KOPT-K1 (cell line): ENCODE measurements around the gene LRRIQ4.

Source experiments
- H3K27ac ChIP-seq: fragments of 200-600 bp; sonication (generic); 2 replicates; pipeline ENCODE4 v1.5.1; 2016; ENCODE audit warnings: antibody characterized with exemption, mild to moderate bottlenecking, low read depth, low read length; ENCODE audit not compliant: poor library complexity, severe bottlenecking
- H3K36me3 ChIP-seq: fragments of 200-600 bp; sonication (generic); 2 replicates; pipeline ENCODE4 v1.5.1; 2017; ENCODE audit warnings: antibody characterized with exemption, mild to moderate bottlenecking, low read length, moderate library complexity; ENCODE audit not compliant: insufficient read depth
- H3K9me3 ChIP-seq: fragments of 200-600 bp; sonication (generic); 2 replicates; pipeline ENCODE4 v1.5.1; 2017; ENCODE audit warnings: antibody characterized with exemption, low read length, mild to moderate bottlenecking; ENCODE audit not compliant: insufficient read depth, poor library complexity, severe bottlenecking

The LRRIQ4 gene

DNA sequence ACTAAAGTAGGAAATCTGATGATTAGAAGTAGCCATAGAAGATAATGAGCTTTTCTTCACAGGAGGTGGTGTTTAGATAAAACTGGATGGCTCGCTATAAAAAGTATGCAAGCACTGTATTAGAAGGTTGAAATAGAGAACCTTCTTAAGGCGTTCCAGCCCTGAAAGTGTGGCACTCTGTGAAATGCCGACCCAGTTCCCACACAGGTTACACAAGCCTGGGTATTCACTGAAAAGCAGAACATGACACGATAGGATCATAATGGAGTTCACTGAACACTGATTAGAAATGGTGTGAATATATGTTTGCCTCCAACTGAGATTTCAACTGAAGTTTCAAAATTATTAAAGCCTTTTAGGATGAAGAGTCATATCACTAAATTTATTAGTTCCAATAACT, 15.0 kb downstream of the LRRIQ4 start:
- H3K27ac ChIP-seq: no peak overlapping the region
- no peaks in the 10 kb centered on the region for H3K36me3 ChIP-seq
- no peaks in the 10 kb centered on the region for H3K9me3 ChIP-seq

DNA sequence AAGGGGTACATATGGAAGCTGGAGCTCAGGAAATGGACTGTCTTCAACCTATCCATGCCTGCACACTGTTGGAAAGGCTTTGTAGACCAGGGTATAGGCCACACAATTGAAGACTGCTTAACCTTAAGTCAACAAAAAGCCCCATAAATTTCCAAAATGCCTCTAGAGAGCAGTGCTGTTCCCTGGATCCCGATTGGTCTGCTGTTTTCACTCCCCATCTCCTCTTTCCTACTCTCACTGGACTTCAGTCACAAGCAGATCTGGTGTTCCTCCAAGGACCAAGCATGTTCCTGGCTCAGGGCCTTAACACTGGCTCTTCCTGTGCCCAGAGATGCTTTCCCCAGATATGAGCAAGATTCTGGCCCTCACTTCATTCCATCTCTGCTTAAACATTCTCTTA, 22.9 kb downstream of the LRRIQ4 start:
- Histone ChIP-seq H3K27ac (no peak overlapping the region), H3K9me3 (no peaks in the 10 kb centered on the region)

DNA sequence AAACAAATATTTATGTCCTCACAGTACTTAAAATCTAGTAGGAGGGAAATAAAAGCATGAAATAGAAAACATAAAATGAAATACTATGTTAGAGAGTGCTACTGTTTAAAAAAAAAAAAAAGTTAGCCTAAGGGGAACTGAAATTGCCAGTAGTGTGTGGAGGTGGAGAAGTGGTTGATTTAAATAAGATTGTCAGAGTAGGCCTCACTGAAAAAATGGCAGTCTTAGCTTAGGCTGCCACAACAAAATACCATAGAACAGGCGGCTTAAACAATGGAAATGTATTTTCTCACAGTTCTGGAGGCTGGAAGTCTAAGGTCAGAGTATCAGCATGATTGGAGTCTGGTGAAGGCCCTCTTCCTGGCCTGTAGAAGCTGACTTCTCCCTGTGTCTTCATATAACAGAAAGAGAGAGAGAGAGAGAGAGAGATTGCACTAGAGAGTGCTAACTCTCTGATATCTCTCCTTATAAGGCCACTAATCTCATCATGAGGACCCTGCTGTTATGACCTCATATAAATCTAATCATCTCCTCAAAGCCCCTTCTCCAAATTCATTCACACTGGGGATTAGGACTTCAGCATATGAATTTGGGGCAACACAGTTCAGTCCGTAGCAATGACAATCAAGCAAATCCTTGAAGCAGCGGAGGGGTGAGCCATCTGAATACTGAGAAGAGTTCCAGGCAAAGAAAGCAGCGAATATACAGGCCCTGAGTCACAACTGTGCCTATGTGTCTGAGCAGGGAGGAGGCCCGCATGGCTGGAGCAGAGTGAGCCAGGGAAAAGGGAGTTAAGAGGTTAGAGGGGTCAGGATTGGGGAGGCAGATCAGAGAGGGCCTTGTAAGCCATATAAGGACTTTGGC, 23.6 kb downstream of the LRRIQ4 start:
- Histone ChIP-seq H3K36me3 (no peaks in the 10 kb centered on the region), H3K27ac (no peak overlapping the region), H3K9me3 (no peaks in the 10 kb centered on the region)

More for the DNA sequence above, 22.9 kb downstream of the LRRIQ4 start:
- no peaks in the 10 kb centered on the region for H3K36me3 ChIP-seq

DNA sequence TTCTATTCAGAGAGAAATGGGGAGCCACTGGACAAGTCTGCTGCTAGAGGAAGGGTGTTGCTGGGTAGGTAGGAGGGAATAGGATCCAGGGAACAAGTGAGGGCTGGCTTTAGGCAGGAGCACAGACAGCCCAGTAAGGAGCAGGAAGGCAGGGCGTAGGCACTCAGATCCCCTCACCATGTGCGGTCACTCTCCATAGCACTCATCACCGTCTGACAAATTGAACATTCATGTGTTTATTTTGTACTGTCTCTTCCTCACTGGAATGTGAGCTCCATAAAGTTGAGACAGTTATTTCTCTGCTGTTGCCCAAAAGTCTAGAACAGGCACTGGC, 24.2 kb downstream of the LRRIQ4 start:
- H3K27ac ChIP-seq: no peak overlapping the region
- no peaks in the 10 kb centered on the region for H3K36me3 ChIP-seq
- no peaks in the 10 kb centered on the region for H3K9me3 ChIP-seq

DNA sequence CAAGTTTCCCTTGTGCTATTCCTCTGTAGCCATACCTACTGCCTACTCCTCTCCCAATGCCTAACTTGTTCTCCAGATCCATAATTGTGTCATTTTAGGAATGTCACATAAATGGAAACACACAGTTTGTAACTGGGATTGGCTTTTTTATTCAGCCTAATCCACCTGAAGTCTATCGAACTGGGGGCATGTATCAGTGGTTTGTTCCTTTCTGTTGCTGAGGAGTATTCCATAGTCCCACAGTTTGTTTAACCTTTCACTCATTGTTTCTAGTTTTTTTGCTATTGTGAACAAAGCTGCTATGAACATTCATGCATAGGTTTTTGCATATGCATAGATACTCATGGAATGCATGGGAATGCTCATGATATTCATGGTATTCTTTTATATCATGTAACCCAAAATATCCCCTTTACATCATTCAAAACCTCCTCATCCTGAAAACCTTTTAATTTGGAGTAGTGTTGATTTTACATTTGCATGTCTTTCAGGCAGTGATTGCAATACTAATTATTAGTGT, 25.9 kb downstream of the LRRIQ4 start:
- no peak overlapping the region for H3K27ac ChIP-seq
- H3K36me3 ChIP-seq: no peaks in the 10 kb centered on the region
- no peaks in the 10 kb centered on the region for H3K9me3 ChIP-seq

DNA sequence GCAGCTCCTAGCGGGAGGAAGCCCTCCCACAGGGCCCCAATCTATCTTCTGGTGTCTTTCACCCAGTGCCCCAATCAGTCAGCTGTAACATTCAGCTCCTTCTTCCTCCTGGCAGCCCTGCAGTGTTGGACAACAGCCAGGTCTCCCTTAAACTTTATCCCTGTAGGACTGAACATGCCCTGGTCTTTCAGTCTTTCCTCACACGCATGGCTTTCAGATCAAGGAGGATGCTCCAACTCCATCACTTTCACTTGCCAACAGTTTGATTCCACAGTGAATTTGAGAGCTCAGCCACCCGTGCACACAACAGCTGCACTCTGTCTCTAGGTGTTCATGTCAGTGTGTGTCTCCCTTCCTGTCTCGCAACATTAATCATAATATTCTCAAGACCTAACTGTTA, 28.5 kb downstream of the LRRIQ4 start:
- Histone ChIP-seq H3K36me3 (no peaks in the 10 kb centered on the region), H3K9me3 (no peaks in the 10 kb centered on the region), H3K27ac (no peak overlapping the region)

DNA sequence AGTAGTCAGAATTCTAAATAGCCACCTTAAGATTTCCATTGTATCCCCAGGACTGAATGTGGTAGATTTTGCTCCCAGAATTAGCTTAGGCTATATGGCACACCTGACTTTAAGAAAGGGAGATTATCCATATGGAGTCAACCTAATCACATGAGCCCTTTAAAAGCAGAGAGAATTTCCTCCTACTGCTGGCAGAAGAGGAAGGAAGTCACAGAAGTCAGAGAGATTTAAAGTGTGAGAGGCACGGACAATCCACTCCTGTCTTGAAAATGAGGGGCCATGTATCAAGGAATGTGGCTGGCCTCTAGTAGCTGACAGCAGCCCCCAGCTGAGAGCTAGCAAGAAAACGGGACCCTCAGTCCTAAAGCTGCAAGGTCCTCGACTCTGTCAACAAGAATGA, 30.3 kb downstream of the LRRIQ4 start:
- H3K27ac ChIP-seq: no peak overlapping the region
- H3K9me3 ChIP-seq: no peaks in the 10 kb centered on the region
- no peaks in the 10 kb centered on the region for H3K36me3 ChIP-seq

DNA sequence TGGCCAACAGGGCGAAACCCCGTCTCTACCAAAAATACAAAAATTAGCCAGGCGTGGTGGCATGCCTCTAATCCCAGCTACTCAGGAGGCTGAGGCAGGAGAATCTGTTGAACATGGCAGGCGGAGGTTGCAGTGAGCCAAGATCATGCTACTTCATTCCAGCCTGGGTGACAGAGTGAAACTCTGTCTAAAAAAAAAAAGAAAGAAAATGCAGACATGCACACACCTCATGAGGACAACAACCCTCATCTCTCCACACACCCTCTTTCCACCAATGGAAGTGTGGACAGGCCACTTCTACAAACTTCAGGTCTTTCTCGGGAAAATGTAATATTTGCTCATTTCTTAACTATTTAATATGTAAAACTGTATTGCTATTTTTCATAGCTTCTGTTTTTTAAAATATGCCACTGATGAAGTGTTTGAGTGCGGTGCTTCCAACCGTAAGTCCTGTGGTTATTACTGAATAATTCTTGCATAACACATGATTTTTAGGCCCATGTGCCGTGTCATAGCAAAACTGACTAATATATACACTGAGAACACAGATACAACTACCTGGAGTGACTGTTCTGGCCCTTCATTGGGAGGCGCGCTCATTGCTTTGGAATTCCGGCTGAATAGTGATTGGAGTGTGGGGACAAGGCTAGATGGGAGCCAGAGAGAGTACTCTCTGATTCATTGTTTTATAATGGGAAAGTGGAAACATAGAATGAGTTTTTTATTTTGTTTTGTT, 34.0 kb downstream of the LRRIQ4 start:
- Histone ChIP-seq H3K36me3 (no peaks in the 10 kb centered on the region), H3K27ac (no peak overlapping the region), H3K9me3 (no peaks in the 10 kb centered on the region)

DNA sequence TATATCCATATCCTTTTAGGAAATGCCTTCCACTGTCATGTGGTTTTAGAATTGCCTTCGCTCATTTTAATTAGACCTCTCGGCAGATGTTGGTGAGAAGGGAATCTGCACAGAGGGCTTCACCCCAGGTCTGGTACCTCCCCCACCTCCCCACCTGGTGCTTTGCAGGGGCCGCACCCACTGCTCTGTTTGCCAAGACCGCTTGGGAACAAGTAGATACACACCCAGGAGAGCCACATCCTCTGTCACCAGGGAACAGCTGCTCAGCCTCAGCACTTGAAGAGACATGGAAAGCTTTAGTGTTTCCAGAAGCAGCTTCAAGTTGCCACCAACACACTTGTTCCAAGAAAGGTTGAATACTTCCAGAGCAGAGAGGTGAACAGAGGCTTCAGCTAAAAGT, 35.2 kb downstream of the LRRIQ4 start:
- Histone ChIP-seq H3K9me3 (no peaks in the 10 kb centered on the region), H3K36me3 (no peaks in the 10 kb centered on the region), H3K27ac (no peak overlapping the region)

DNA sequence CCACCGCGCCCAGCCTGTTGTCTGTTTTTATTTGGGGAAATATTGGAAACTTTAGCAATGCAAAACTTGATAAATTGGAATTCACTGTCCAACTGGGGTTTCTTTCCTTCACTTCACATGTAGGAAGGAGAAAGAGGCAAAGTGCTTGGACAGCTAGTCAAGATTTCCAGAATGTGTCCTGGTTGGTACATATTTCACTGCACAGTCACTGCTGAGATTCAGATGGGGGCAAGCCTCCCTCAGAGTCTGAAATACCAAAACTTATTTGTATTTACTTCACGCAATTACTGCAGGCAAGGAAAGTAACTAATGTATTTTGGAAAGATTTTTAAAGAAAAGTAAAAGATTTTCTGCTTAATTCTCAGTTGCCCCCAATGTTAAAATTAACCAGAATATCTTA, 36.1 kb downstream of the LRRIQ4 start:
- Histone ChIP-seq H3K27ac (no peak overlapping the region), H3K36me3 (no peaks in the 10 kb centered on the region), H3K9me3 (no peaks in the 10 kb centered on the region)

DNA sequence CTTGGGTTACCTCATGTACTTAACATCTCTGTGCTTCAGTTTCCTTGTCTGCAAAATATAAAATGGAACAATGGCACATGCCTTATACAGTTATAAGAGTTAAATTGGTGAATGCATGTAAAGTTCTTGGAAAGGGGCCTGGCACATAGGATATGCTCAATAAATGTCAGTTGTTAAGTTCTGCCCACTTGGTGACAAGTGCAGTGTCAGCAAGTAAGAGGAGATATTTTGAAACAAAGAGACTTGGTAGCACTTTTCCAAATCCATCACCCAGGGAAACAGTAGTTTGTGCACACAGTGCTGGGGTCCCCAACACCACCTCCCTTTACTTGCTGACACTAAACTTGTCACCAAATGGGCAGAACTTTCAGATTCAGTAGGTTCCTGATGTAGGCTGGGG, 37.9 kb downstream of the LRRIQ4 start:
- Histone ChIP-seq H3K9me3 (no peaks in the 10 kb centered on the region), H3K36me3 (no peaks in the 10 kb centered on the region), H3K27ac (no peak overlapping the region)

DNA sequence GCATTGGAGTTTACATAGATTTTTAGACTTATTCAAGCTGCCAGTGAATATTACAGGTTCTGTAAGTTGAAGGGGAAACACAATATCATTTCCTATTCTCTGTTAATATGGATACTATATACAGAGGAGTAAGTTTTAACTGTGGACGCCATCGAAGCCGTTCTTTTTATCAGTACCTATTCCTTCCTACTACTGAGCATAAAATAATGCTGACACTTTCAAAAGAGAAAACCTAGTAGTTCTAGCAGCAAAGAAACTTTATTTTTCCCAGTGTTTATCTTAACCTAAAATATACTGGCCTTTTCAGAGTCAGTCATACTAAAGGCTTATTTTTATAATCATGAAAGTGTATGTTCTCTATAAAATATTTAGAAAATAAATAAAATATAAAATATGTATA, 42.8 kb downstream of the LRRIQ4 start:
- H3K36me3 ChIP-seq: no peaks in the 10 kb centered on the region
- H3K27ac ChIP-seq: no peak overlapping the region

DNA sequence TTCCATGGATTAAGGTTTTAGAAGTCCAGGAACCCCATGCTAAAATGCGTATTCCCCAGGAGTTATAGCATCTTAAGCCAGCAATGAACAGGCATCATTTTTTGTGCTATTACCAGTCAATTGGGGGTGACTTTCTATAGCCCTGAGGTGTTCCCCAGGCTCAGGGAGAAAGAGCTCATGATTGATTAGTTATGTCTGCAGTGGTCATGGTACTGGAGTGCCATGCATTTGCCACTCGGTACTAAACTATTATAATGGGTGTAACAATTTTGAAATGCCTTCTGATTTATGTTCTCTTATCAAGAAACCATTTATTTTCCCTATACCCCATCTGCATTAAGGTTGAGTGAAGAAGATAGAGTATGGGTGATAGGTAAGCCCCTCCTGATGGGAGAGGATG, 45.1 kb downstream of the LRRIQ4 start:
- no peaks in the 10 kb centered on the region for H3K9me3 ChIP-seq
- H3K27ac ChIP-seq: no peak overlapping the region
- no peaks in the 10 kb centered on the region for H3K36me3 ChIP-seq

More for the DNA sequence above, 42.8 kb downstream of the LRRIQ4 start:
- H3K9me3 ChIP-seq: no peaks in the 10 kb centered on the region

DNA sequence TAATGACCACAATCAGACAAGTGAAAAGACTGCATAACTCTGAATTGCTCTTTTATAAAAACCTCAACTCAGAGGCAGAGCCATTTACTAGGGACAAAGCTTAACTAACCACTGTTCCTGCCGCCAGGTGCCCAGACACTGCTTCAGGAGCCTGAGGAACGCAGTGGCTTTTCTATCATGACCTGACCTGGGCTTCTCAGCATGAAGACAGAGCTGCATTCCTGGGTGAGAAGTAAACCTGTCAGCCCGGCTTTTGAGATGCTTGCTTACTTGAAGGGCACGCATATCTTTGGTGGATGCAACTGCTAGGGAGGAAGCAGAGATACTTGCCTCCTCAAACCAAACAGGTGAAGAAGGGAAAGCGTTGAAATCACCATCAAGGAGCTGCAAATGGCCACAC, 49.2 kb downstream of the LRRIQ4 start:
- Histone ChIP-seq H3K9me3 (no peaks in the 10 kb centered on the region), H3K36me3 (no peaks in the 10 kb centered on the region), H3K27ac (no peak overlapping the region)

DNA sequence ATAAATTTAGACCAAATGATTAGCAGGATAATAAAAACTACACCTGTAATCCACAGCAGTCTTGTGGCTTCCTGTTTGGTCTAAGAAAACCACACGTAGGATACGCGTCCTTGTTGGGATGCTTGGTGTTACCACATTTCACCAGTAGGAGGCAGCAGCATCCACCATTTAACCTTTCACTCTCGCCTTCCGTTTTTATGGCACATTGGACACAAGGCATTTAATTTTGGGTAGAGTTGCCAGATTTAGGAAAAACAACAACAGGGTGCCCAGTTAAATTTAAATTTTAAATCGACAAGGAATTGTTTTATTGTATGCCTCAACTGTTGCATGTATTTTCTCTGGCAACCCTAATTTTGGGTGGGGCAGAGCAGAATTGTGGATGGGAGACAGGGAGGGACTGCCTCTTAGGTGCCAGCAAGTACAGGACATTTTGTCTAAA, 50.8 kb downstream of the LRRIQ4 start:
- Histone ChIP-seq H3K9me3 (no peaks in the 10 kb centered on the region), H3K27ac (no peak overlapping the region), H3K36me3 (no peaks in the 10 kb centered on the region)
